GM20000 (cell line): ENCODE results near the gene SEL1L3.

Source experiments
- DNase-seq: peaks from one replicate; pipeline ENCODE4 v3.0.0; 2012; ENCODE audit warnings: low spot score
- TF ChIP-seq, protein P1 (sequence below): IDR thresholded peaks from 2 replicates; pipeline ENCODE4 v1.5.1; 2012; ENCODE audit warnings: mild to moderate bottlenecking, control low read depth; ENCODE audit errors: extremely low read depth, missing control alignments

The SEL1L3 gene

DNA sequence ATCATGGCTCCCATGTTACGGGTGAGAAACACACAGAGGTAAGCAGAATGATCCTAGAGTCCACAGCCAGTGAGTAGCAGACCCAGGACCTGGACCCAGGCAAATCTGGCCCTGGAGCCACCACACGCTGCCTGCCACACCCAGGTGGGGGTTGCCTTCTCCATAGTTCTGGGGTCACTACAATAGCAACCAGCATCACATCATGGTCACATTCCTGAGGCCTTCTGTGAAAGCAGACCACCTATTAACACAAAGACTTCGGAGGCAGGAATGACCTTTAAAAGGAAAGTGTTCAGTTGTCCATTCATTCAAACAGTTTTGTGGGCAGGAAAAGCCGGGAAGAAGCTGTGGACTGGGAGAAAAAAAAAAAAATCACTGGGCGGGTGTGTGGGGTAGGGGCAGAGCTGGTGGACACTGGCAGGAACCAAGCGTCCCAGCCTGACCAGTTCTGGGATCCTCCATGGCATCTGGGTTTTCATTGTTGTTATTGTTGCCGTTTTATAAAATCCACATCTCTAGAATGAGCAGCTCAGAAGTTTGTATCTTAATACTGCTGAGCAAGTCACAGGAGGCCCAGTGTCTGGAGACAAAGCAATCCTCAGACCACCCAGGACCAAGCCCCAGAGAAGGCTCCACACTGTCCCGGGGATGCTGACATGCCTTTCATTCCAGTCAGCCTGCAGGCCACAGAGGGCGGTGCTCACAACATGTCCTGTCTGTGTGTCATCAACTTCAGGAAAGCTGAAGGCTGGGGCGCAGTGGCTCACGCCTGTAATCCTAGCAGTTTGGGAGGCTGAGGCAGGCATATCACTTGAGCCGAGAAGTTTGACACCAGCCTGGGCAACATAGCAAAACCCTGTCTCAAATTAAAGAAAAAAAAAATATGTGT is 67.0 kb downstream of the SEL1L3 start:
- TF ChIP-seq, protein P1, sequence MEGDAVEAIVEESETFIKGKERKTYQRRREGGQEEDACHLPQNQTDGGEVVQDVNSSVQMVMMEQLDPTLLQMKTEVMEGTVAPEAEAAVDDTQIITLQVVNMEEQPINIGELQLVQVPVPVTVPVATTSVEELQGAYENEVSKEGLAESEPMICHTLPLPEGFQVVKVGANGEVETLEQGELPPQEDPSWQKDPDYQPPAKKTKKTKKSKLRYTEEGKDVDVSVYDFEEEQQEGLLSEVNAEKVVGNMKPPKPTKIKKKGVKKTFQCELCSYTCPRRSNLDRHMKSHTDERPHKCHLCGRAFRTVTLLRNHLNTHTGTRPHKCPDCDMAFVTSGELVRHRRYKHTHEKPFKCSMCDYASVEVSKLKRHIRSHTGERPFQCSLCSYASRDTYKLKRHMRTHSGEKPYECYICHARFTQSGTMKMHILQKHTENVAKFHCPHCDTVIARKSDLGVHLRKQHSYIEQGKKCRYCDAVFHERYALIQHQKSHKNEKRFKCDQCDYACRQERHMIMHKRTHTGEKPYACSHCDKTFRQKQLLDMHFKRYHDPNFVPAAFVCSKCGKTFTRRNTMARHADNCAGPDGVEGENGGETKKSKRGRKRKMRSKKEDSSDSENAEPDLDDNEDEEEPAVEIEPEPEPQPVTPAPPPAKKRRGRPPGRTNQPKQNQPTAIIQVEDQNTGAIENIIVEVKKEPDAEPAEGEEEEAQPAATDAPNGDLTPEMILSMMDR: no peak
- no peak for DNase-seq

DNA sequence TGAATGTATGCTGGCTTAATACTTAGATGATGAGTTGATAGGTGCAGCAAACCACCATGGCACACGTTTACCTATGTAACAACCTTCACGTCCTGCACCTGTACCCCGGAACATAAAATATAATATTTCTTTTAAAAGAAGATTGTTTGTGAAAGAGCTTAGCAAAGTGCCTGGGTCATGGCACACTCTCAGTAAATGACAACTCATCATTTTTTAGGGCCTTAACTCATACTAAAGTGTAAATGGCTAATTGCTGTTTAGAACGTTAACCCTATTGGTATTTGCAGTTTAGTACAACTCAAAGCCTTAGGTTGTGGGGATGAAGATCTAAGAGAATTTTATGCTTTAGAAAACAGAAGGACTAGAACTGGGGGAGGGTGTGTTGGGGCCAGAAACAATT is 67.7 kb downstream of the SEL1L3 start:
- DNase-seq: no peak
- TF ChIP-seq, protein P1: no peak

- TF ChIP-seq, protein P1: no peak
- DNase-seq: no peak
Observed at GRCh38 chr4:25792876-25793275, 69.9 kb downstream of the SEL1L3 start.

- TF ChIP-seq, protein P1: peak; percentile 15
- DNase-seq: no peak
Observed at GRCh38 chr4:25792200-25792791, 70.5 kb downstream of the SEL1L3 start.

DNA sequence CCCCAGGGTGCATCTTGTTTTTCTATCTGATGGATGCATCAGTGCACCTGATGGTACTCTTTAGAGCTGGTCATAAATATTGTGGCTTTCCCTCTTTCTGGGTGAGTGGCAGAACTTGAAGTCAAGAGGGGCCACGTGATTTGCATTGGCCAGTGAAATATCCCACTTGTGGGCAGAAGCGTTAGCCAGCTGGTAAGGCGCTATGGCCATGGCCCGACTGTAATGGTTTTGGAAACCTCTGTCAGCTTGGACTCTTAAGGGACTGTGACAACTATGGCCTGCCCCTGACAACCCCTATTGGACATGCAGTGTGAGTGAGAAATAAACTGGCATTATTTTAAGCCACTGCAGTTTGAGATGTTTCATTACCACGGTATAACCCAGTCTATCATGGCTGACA is 72.8 kb downstream of the SEL1L3 start:
- DNase-seq: no peak

DNA sequence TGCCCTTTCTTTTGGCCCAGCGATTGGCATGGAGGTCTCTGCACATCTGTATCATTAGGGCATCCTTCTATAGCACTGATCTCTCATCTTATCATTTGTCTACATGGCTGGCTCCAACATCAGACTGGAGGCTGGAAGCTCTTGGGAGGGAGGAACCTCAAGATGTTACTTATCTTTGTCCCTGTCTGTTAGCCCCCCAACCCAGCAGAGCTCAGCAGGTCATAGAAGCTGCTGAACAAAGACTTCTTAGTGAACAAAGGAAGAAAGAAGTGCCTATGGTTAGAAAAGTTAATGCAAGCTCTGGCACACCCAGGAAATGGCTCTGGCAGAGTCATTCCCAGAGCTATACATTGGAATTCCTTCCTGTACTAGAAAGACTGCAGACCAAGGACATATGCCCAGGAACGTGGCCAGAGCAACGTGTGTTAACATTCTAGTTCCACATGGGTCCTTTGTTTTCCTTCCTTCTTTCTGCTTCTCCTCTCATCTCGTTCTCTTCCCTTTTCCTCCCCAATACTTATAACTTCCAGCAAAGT is 74.0 kb downstream of the SEL1L3 start:
- TF ChIP-seq, protein P1: no peak

More for the DNA sequence above, 72.8 kb downstream of the SEL1L3 start:
- TF ChIP-seq, protein P1: no peak

GRCh38 chr4:25786497-25787065 is 76.2 kb downstream of the SEL1L3 start:
- TF ChIP-seq, protein P1: no peak
- no peak for DNase-seq

More for the DNA sequence above, 74.0 kb downstream of the SEL1L3 start:
- no peak for DNase-seq
